Testis (tissue), 2 donors: ENCODE measurements around the gene MRPS6.

Experiments
- POLR2A ChIP-seq: fragments of 450-650 bp; IDR thresholded peaks from one replicate; pipeline ENCODE4 v1.6.1; 2017; ENCODE audit warnings: antibody characterized with exemption, mild to moderate bottlenecking, moderate library complexity
- TF ChIP-seq, protein P1 (sequence below), 3 experiments: fragments of 450-650 bp in 2 of 3; fragments of 200-600 bp in 1 of 3; sonication (generic) in 1 of 3; IDR thresholded peaks; one replicate each; pipeline ENCODE4 v1.5.1; 2016 to 2019; ENCODE audit warnings: antibody characterized with exemption in 3 of 3, mild to moderate bottlenecking in 2 of 3, moderate library complexity in 1 of 3

- TF ChIP-seq, protein P1, sequence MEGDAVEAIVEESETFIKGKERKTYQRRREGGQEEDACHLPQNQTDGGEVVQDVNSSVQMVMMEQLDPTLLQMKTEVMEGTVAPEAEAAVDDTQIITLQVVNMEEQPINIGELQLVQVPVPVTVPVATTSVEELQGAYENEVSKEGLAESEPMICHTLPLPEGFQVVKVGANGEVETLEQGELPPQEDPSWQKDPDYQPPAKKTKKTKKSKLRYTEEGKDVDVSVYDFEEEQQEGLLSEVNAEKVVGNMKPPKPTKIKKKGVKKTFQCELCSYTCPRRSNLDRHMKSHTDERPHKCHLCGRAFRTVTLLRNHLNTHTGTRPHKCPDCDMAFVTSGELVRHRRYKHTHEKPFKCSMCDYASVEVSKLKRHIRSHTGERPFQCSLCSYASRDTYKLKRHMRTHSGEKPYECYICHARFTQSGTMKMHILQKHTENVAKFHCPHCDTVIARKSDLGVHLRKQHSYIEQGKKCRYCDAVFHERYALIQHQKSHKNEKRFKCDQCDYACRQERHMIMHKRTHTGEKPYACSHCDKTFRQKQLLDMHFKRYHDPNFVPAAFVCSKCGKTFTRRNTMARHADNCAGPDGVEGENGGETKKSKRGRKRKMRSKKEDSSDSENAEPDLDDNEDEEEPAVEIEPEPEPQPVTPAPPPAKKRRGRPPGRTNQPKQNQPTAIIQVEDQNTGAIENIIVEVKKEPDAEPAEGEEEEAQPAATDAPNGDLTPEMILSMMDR (IDR thresholded peaks at IDR 0.05): no peak
- TF ChIP-seq POLR2A: no peak
Observed at GRCh38 chr21:34080710-34081109, 7.3 kb downstream of the MRPS6 start.
